Endometrial microvascular endothelial cells (primary cell): ENCODE data around the gene CEP295NL. TPM values are rescaled to one million over a fixed set of nuclear protein-coding genes. Genes with fewer than 3 reads are reported as not detected.
"Not testable (repeated sequence)": the region's sequence is repeated elsewhere in the genome, so short reads cannot be mapped to it uniquely, and the experiment has no call there.

Source experiments
- in situ Hi-C: cut with HindIII; loops from 2 replicates; pipeline ENCODE4 v1.10.0; 2017; ENCODE audit warnings: low sequenced_read_pairs, low pct_unique_long_range_greater_than_20kb; ENCODE audit errors: inconsistent ontology term
- total RNA-seq: library from RNA; depleted of rRNA; stranded (reverse); fragments of >200 nt; gene quantifications from one replicate; pipeline ENCODE4 v1.2.3, GENCODE V29; 2015; ENCODE audit errors: inconsistent ontology term

The CEP295NL gene
- total RNA-seq, 1 donor from 2014 or later = 0.19 TPM

DNA sequence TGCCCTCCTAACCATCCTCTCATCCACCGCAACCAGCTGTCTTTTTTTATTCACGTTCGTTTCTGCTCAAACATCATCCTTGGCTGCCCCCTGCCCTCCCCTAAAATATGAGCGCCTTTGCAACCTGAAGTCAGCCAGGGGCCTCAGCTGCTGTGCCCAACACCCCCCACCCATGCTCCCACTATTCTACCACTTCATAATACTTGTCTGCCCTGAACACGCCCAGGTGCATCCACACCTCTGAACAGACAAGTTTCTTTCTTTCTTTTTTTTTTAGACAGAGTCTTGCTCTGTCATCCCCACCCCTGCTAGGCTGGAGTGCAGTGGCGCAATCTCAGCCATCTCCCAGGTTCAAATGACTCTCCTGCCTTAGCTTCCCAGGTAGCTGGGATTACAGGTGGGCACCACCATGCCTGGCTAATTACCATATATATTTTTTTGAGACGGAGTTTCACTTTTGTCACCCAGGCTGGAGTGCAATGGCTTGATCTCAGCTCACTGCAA lies 26.9 kb downstream of the CEP295NL start:
- in situ Hi-C loops = no loop called here

DNA sequence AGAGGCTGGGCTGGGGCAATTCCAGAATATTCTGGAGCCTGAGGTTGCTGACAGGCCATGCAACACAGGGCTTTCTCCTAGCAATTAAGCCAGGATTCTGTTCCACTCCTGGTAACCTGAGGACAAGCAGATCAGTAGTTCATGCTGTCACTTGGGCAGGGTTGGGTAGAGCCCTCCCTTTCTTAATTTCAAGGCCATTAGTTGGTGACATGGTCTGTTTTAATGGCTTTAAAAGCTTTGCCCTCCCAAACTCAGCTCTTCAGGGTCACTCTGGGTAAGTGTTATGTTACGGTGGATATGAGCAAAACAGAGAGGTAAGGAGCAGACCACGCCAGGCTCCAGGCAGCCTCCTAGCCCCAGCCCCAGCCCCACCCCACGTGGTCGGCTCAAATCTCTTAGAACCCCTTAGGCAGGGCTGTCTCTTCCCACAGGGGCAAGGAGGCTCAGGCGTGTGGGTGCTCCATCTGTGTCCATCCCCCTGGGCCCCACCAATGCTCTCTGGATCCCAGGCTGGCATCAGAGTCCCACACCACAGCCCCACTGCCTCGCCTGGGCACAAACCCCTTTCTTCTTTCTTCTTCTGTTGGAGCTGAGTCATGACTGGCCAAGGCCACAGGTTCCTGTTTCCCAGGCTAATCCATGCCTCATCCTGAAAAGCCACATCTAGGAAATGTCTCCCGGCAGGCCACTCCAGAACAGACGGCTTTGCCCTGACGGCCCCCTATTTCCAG lies 27.5 kb downstream of the CEP295NL start:
- in situ Hi-C loops = no loop called here

DNA sequence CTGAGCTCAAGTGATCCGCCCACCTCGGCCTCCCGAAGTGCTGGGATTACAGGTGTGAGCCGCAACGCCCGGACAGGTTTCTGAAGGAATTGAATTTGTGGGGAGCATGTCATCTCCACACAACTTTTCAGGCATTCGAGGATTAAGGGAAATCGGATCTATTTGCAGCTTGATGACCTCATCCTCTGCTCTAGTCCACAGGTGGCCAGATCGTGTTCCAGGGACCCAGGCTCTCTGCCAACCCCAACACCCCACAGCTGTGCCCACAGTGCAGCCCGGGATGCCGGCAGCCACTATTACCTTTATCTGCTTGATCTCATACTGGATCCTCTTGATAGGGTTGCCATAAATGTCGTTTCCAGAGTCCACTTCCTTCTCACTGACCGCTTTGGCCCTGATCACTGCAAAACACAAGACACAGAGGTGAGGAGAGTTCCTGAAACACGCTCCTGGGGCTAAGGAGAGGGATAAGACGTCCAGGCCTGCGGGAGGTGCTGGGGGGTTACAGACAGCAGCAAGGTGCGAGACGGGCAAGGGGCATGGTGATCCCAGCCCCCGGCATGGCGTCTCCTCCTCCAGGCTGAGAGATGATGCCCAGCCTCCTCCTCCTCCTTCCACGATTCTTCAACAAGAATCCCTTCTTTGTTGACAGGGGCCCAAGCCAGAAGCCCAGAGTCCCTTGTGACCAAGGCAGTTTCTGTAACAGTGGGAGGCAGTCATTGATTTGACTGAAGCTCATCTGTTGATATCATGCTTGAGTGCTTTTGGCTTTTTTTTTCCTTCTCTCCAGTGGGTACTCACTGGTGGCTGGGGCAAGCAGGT lies 29.3 kb downstream of the CEP295NL start:
- in situ Hi-C loops = no loop called here

DNA sequence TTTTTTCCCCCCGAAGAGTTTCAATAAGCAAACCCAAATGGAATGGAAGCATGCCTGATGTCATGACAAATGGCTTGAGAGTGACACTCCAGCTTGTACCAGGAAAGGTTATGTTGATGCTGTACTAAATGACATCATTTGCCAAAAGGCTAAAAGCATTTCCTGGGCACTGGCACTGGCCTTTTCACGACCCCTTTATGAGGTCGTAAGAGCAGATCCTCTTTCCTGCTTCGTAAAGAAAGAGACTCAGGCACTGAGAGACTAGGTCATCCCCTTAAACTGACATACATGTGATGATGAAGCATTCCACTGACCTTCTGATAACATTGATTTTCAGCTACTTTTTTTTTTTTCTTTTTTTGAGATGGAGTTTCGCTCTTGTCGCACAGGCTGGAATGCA lies 30.5 kb downstream of the CEP295NL start:
- in situ Hi-C loops = no loop called here

DNA sequence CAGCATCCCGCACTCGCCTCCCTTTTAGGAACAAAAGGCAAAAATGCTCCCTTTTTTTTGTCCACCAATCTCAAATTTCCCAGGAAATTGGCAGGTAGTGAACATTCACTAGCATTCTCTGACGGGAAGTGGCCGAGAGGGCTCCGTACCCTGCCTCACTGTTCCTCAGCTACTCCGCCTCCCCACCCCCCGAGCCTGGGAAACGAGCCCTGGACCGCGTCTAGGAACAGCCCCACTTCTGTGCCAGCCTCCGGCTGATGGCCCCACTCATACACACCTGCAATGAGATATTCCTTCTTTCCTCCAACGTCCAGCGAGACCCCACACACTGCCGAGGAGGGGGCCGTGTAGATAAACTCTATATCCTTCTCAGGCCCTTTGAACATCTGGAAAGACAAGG lies 32.4 kb downstream of the CEP295NL start:
- in situ Hi-C loops = no loop called here

DNA sequence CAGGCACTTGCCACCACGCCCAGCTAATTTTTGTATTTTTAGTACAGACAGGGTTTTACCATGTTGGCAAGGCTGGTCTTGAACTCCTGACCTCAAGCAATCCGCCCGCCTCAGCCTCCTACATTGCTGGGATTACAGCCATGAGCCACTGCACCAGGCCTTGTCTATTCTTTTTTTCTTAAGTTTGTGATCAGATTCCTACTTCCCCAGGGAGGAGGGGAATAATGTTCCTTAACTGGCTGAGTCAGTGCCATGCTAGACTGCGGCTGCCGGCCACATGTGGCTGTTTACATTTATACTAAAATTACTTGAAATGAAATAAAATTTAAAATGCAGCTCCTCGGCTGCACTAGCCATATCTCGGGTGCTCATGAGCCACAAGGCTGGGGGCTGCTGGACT lies 34.6 kb downstream of the CEP295NL start:
- in situ Hi-C loops = no loop called here

DNA sequence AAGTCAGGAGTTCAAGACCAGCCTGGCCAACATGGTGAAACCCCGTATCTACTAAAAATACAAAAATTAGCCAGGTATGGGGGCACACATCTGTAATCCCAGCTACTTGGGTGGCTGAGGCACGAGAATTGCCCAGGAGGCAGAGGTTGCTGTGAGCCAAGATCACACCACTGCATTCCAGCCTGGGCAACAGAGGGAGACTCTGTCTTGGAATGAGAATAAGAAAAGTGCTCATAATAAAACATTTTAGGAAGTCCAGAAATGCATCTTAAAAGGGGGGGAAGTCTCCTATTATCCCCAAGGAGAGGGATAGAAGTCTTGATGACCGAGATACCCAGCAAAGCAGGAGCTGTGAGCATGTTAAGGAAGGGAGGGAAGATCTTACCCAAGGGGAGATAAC lies 36.0 kb downstream of the CEP295NL start:
- in situ Hi-C loops = not testable (repeated sequence)

DNA sequence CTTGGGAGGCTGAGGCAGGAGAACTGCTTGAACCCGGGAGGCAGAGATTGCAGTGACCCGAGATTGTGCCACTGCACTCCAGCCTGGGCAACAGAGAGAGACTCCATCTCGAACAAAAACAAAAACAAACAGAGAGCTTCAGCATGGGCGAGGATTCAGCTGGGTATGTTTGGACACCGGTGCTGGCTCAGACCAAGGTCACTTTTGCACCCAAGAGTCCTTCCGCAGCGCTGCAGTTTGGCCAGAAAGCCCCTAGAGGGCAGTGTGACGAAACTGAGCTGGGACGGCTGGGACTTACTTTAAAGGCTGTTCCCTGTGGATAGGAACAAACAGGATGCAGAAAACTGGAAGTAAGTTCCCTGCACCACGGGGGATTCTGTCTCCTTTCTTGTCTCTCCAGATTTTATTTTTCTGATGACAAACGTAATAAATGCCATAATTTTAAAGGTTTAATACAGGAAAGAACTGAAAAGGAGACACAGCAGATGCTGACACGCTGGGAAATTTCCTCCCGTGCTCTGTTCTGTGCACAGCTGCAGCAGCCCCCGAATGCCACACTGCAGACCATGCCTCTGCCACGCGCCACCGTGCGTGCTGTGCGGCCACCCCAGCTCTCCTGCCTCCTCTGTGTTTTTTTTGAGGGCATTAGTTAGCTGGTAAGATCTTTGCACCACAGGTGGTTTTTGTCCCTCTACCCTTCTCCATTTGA lies 37.2 kb downstream of the CEP295NL start:
- in situ Hi-C loops = no loop called here

DNA sequence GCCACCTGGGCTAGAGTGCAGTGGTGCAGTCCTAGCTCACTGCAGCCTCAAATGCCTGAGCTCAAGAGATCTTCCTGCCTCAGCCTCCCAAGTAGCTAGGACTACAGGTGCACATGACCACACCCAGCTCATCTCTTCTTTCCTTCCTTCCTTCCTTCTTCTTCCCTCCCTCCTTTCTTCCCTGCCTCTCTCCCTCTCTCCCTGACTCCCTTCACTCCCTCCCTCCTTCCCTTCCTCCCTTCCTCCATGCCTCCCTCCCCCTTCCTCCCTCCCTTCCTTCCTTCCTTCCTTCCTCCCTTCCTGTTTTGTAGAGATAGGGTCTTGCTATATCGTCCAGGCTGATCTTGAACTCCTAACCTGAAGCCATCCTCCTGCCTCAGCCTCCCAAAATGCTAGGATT lies 38.9 kb downstream of the CEP295NL start:
- in situ Hi-C loops = no loop called here

DNA sequence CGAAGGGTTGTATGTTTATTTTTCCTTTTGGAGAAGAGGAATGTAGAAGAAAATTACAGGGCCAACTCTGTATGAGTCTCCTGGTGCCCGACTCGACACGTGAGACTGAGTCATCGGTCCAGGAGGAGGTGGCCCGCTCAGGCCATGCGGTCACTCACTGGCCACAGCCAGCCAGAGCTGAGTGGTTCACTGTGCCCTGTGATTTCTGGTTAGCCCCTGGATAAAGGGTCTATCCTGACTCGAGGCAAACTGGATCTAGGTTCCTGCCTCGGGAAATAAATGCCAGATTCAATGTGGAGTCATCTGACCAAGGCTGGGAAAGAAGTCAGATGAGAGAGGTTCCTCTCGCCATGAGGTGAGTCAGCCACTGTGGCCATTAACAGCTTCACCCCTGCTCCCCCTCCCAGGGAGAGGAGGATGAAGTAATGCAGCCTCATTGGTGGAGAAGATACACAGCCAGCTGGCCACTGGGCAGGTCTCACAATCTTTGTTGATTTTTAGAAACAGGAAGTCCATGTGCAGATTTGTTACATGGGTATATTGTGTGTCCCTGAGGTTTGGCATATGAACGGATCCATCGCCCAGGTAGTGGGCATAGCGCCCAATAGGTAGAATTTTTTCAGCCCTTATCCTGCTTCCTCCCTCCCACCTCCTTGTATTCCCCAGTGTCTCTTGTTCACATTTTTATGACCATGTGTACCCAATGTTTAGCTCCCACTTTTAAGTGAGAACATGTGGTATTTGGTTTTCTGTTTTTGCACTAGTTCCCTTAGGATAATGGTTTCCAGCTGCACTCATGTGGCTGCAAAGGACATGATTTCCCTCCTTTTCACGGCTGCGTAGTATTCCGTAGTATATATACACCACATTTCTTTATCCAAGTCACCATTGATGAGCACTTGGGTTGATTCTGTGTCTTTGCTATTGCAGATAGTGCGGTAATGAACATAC lies 40.7 kb downstream of the CEP295NL start:
- in situ Hi-C loops = no loop called here

DNA sequence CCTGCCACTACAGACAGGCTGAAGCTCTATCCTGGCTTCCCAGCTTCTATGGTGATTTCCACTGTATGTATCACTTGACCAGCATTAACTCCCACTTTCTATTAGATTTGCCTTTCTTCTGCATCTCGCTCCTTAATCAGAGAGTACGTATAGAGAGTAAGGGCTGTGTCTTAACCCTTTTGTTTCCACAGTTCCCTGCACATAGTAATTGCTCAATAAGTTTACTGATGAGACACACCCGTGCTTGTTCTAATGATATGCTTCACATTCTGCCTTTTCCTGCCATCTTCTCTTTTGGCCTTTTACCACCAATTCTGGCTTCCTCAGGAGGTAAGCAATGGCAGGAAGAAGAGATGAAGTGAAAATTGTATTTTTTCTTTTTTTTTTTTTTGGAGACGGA lies 41.8 kb downstream of the CEP295NL start:
- in situ Hi-C loops = no loop called here

DNA sequence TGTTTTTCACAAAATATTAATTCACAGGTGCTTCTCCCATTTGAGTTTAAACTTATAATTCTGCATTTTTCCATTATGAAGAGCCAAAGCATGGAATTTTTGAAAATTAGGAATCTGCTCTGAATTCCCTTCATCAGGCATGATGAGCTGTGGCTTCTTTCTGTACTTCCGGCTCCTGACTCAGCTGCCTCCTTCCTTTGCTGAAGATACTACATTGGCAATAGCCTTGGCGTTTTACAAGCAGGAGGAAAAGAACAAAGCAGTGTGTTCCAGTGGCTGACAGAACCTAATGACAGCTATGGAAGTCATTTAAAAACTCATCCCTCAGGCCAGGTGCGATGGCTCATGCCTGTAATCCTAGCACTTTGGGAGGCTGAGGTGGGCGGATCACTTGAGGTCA lies 44.0 kb downstream of the CEP295NL start:
- in situ Hi-C loops = no loop called here

DNA sequence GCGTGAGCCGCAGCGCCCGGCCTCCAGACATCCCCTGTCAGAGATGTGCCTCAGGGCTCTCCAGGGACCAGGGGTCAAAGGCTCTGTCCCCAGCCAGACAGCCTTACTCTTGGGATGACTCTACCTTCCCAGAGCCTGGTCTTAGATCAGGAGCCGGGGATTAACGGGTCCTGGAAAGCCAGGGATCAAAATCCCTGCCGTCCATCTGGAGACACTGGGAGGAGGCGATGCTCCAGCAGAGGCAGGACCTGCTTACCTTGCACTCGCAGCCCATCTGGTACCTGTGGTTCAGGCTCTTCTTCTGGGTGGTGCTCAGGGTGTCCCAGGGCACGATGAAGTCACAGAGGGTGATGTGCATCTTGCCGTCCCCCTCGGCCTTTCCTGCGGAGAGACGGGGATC lies 45.7 kb downstream of the CEP295NL start:
- in situ Hi-C loops = no loop called here

DNA sequence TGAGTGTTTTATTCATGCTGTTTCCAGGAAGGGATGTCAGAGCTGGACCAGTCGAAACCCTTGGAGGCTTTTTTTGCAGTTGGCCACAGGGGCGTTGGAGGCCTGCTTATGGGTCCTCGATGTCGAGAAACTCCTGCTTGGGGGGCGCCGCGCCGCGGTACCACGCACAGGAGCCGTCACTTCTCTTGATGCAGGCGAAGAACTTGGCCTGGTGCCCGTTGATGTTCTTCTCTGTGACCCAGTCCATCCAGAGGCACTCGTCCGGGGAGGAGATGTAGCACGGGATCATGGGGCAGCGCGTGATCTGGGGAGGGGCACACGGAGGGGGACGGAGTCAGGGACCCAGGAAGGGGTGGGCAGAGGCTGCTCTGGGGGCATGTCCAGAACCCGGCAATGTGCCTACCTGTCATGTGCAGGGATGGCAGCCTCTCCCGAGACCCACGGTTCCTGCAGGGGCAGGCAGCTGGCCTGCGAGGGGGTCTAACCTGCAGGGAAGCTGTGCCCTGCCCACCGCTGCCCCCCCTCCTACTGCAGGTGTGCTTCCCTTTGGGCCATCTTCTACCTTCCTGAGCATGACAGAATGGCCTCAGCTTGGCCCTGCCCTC lies 47.3 kb downstream of the CEP295NL start:
- in situ Hi-C loops = no loop called here

DNA sequence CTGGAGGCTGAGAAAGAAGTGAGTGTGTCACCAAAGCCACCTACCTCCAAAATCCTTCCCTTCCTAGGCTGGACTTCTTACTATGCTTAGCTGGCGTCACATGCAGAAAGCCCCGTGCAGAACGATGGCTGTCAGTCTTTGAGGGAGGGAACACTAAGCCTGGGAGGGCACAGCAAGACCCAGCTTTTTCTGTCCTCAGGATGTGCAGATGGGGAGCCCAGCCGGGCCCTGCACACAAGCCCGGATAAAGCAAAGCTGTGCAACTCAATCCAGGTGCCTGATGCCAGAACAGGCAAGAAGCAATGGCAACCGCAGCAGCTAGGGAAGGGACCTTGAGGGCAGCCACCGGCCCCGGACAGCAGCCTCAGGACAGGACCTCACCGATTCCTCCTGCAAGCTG lies 48.5 kb downstream of the CEP295NL start:
- in situ Hi-C loops = no loop called here

DNA sequence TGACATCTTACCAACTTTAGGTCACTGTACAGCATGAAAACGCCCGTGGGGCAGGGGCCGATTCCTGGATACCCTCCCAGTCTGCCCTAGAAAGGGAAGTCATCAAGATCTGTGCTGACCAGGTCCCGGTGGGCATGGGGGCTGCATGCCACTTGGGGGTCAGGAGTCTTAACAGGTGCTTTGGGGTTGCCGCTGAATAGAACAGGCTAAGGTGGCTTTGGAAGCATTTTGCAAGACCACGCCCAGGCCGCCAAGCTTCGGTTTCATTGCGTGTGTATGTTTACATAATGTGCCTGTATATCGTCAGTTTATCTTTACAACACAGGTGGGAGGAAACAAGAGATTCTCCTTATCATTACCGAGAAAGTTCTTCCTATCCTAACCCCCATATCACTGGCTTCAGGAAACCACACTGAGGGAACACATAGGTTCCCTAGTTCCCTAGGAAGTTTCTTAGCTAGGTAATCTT lies 49.0 kb downstream of the CEP295NL start:
- in situ Hi-C loops = no loop called here

DNA sequence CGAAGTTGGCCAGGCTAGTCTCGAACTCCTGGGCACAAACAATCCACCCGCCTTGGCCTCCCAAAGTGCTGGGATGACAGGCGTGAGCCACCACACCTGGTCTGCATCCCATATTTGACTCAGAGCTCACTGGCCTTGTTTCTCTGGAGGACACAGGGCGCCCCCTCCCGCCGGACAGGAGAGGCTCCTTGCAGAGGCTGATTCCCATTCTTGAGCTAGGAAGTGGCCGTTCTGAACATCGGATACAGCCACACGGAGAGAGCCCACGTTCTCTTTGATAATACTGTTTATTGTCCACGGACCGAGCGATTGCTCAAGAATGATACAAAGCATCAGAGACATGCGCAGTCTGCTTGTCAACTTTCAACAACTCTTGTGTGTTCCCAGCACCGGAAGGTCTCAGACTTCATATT lies 50.3 kb downstream of the CEP295NL start:
- in situ Hi-C loops = no loop called here

DNA sequence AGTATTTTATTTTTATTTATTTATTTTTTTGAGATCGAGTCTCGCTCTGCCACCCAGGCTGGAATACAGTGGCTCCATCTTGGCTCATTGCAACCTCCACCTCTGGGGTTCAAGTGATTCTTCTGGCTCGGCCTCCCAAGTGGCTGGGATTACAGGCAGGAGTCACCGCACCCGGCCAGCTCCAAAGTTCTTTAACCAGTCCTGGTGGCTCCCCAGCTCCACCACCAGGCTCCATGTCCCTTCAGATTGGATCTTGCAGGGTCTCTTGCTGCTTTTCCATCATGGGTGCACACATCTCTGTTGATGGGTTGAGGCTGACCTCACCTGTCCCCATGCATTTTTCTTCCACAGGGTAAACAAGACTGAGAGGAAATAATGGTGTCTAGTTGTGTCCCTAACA lies 54.0 kb downstream of the CEP295NL start:
- in situ Hi-C loops = loop anchor here (25.0 kb wide), 1 partner anchor 138 kb away; the partner anchor contains the start of gene LGALS3BP
